Measurements from ENCODE around the gene JAZF1. TPM values are rescaled to one million over a fixed set of nuclear protein-coding genes. Genes with fewer than 3 reads are reported as not detected.

The JAZF1 gene
- total RNA-seq, 1 donor from 2014 or later = 3.6 TPM

- TF ChIP-seq CTCF (conservative IDR thresholded peaks at IDR 0.05; ENCODE audit: low read depth, low read length) = no peak
- no peak for DNase-seq (ENCODE audit: low read depth)
- H3K4me3 ChIP-seq (ENCODE audit: low read depth, low read length) = no peak overlapping the region
Measured at GRCh38 chr7:27846388-27846787, 334.2 kb downstream of the JAZF1 start.

GRCh38 chr7:27843584-27844305 lies 336.9 kb downstream of the JAZF1 start:
- no peak for DNase-seq (ENCODE audit: low read depth)
- H3K4me3 ChIP-seq (ENCODE audit: low read depth, low read length) = no peak overlapping the region
- TF ChIP-seq CTCF (conservative IDR thresholded peaks at IDR 0.05; ENCODE audit: low read depth, low read length) = no peak

- no peak for DNase-seq (ENCODE audit: low read depth)
- H3K4me3 ChIP-seq (ENCODE audit: low read depth, low read length) = no peak overlapping the region
- no peak for TF ChIP-seq CTCF (conservative IDR thresholded peaks at IDR 0.05; ENCODE audit: low read depth, low read length)
Measured at GRCh38 chr7:27842851-27843250, 337.7 kb downstream of the JAZF1 start.

GRCh38 chr7:27842094-27842692 lies 338.4 kb downstream of the JAZF1 start:
- no peak overlapping the region for H3K4me3 ChIP-seq (ENCODE audit: low read depth, low read length)
- TF ChIP-seq CTCF (conservative IDR thresholded peaks at IDR 0.05; ENCODE audit: low read depth, low read length) = no peak
- DNase-seq (ENCODE audit: low read depth) = no peak

GRCh38 chr7:27840760-27841364 lies 339.7 kb downstream of the JAZF1 start:
- TF ChIP-seq CTCF (conservative IDR thresholded peaks at IDR 0.05; ENCODE audit: low read depth, low read length) = no peak
- no peak for DNase-seq (ENCODE audit: low read depth)
- H3K4me3 ChIP-seq (ENCODE audit: low read depth, low read length) = no peak overlapping the region

GRCh38 chr7:27840313-27840712 lies 340.3 kb downstream of the JAZF1 start:
- no peak for DNase-seq (ENCODE audit: low read depth)
- no peak overlapping the region for H3K4me3 ChIP-seq (ENCODE audit: low read depth, low read length)
- no peak for TF ChIP-seq CTCF (conservative IDR thresholded peaks at IDR 0.05; ENCODE audit: low read depth, low read length)
